ENCODE data around the gene CKB. TPM values are rescaled to one million over a fixed set of nuclear protein-coding genes. Genes with fewer than 3 reads are reported as not detected.

Gene CKB
- total RNA-seq, 2 experiments from 2014 or later: 0.82 to 3.0 TPM

GRCh38 chr14:103549361-103550311 is 27.0 kb upstream of the CKB start:
- no peak overlapping the region for H2AFZ ChIP-seq (ENCODE audit: low read length)
- H3K9me3 ChIP-seq (ENCODE audit: low read length): no peaks in the 10 kb centered on the region
- no TSS peak for BruUV-seq (replicated peaks)
- no peak for DNase-seq (ENCODE audit: low spot score)
- no peak overlapping the region for H3K4me3 ChIP-seq (ENCODE audit: low read depth, low read length, poor library complexity, severe bottlenecking)
- POLR2A ChIA-PET: no interaction called here
- no peak overlapping the region for H3K27ac ChIP-seq (ENCODE audit: low read depth, low read length, poor library complexity, severe bottlenecking)
- H3K36me3 ChIP-seq (ENCODE audit: insufficient read depth, low read length): no peaks in the 10 kb centered on the region
- H4K20me1 ChIP-seq (ENCODE audit: insufficient read depth, low read length): no peaks in the 10 kb centered on the region
- H3K4me1 ChIP-seq (ENCODE audit: insufficient read depth, low read length, poor library complexity, severe bottlenecking): no peaks in the 10 kb centered on the region
- no peaks in the 10 kb centered on the region for H3K9me2 ChIP-seq (ENCODE audit: insufficient read depth, low read length)
- TF ChIP-seq CTCF (conservative IDR thresholded peaks at IDR 0.05; ENCODE audit: low read length) (no peak), EZH2phosphoT487 (IDR thresholded peaks at IDR 0.05; ENCODE audit: borderline replicate concordance, low read depth, low read length) (no peak)
- no peaks in the 10 kb centered on the region for H3K79me2 ChIP-seq (ENCODE audit: insufficient read depth, low read depth, low read length)
- CTCF ChIA-PET (ENCODE audit: unreplicated experiment): interaction anchor here (0.6 kb wide), 2 partner anchors 28 to 30 kb away, joined by 3 read pairs; no protein-coding TSS in a partner anchor
- intact Hi-C loops (cut with micrococcal nuclease; ENCODE audit: unreplicated experiment): no loop called here
- no peak overlapping the region for H3K4me2 ChIP-seq (ENCODE audit: low read length)

GRCh38 chr14:103548463-103549351 is 26.1 kb upstream of the CKB start:
- no peak overlapping the region for H3K4me2 ChIP-seq (ENCODE audit: low read length)
- intact Hi-C loops (cut with micrococcal nuclease; ENCODE audit: unreplicated experiment): no loop called here
- no peak overlapping the region for H3K27ac ChIP-seq (ENCODE audit: low read depth, low read length, poor library complexity, severe bottlenecking)
- BruUV-seq (replicated peaks): no TSS peak
- DNase-seq (ENCODE audit: low spot score): no peak
- no peak overlapping the region for H2AFZ ChIP-seq (ENCODE audit: low read length)
- H3K79me2 ChIP-seq (ENCODE audit: insufficient read depth, low read depth, low read length): no peaks in the 10 kb centered on the region
- H3K4me3 ChIP-seq (ENCODE audit: low read depth, low read length, poor library complexity, severe bottlenecking): no peak overlapping the region
- H3K36me3 ChIP-seq (ENCODE audit: insufficient read depth, low read length): no peaks in the 10 kb centered on the region
- no peak for TF ChIP-seq CTCF (conservative IDR thresholded peaks at IDR 0.05; ENCODE audit: low read length)
- TF ChIP-seq EZH2phosphoT487 (IDR thresholded peaks at IDR 0.05; ENCODE audit: borderline replicate concordance, low read depth, low read length): no peak
- no peaks in the 10 kb centered on the region for H3K4me1 ChIP-seq (ENCODE audit: insufficient read depth, low read length, poor library complexity, severe bottlenecking)
- H3K9me3 ChIP-seq (ENCODE audit: low read length): no peaks in the 10 kb centered on the region
- ChIA-PET CTCF (ENCODE audit: unreplicated experiment) (no interaction called here), POLR2A (no interaction called here)
- no peaks in the 10 kb centered on the region for H4K20me1 ChIP-seq (ENCODE audit: insufficient read depth, low read length)
- no peaks in the 10 kb centered on the region for H3K9me2 ChIP-seq (ENCODE audit: insufficient read depth, low read length)

Data from OCI-LY7 (cell line).